Nephron (organoid): ENCODE results near the gene ARHGEF28.

Experiments
- H3K27ac Mint-ChIP-seq, 3 experiments: 2 replicates each; pipeline ENCODE4 v1.8.0; 2020; ENCODE audit warnings: mixed read lengths in 3 of 3, mild to moderate bottlenecking in 2 of 3, moderate library complexity in 1 of 3
- H3K27me3 Mint-ChIP-seq: 2 replicates; pipeline ENCODE4 v1.8.0; 2021; ENCODE audit warnings: low read depth, mild to moderate bottlenecking, moderate library complexity, mixed read lengths
- H3K36me3 Mint-ChIP-seq: 2 replicates; pipeline ENCODE4 v1.8.0; 2020; ENCODE audit warnings: low read depth, mixed read lengths
- H3K4me1 Mint-ChIP-seq: 2 replicates; pipeline ENCODE4 v1.8.0; 2020; ENCODE audit warnings: mixed read lengths
- H3K4me3 Mint-ChIP-seq, 3 experiments: 2 replicates each; pipeline ENCODE4 v1.8.0; 2020; ENCODE audit warnings: mild to moderate bottlenecking in 3 of 3, mixed read lengths in 3 of 3, moderate library complexity in 2 of 3
- H3K9me3 Mint-ChIP-seq: 2 replicates; pipeline ENCODE4 v1.8.0; 2020; ENCODE audit warnings: mixed read lengths
- CTCF ChIP-seq, 3 experiments: fragments of 200-600 bp; sonication (generic); IDR thresholded peaks; one replicate each; pipeline ENCODE4 v1.5.0; 2021; ENCODE audit warnings: antibody characterized with exemption in 3 of 3; ENCODE audit not compliant: unreplicated experiment in 3 of 3

Gene ARHGEF28

GRCh38 chr5:73757416-73757815 is 131.4 kb downstream of the ARHGEF28 start:
- H3K4me1 Mint-ChIP-seq = peaks cover 5% of the 10 kb centered on the region
- H3K9me3 Mint-ChIP-seq = no peaks in the 10 kb centered on the region
- H3K36me3 Mint-ChIP-seq = no peaks in the 10 kb centered on the region
- H3K4me3 Mint-ChIP-seq = no peak overlapping the region
- no peak for TF ChIP-seq CTCF (IDR thresholded peaks at IDR 0.05; ENCODE audit: unreplicated experiment in 3 of 3)
- no peaks in the 10 kb centered on the region for H3K27me3 Mint-ChIP-seq
- H3K27ac Mint-ChIP-seq = no peak overlapping the region

GRCh38 chr5:73759771-73760170 is 133.8 kb downstream of the ARHGEF28 start:
- no peak for TF ChIP-seq CTCF (IDR thresholded peaks at IDR 0.05; ENCODE audit: unreplicated experiment in 3 of 3)
- H3K4me3 Mint-ChIP-seq = no peak overlapping the region
- peaks cover 3% of the 10 kb centered on the region for H3K27me3 Mint-ChIP-seq
- H3K36me3 Mint-ChIP-seq = no peaks in the 10 kb centered on the region
- H3K4me1 Mint-ChIP-seq = peaks cover 5% of the 10 kb centered on the region
- peak overlapping the region in 1 of 3 experiments; percentile 27 for H3K27ac Mint-ChIP-seq
- no peaks in the 10 kb centered on the region for H3K9me3 Mint-ChIP-seq

- Mint-ChIP-seq H3K36me3 (peaks cover 4% of the 10 kb centered on the region), H3K27me3 (peaks cover 3% of the 10 kb centered on the region), H3K4me3 (no peak overlapping the region), H3K27ac (no peak overlapping the region), H3K9me3 (peaks cover 14% of the 10 kb centered on the region), H3K4me1 (peaks cover 5% of the 10 kb centered on the region)
- TF ChIP-seq CTCF (IDR thresholded peaks at IDR 0.05; ENCODE audit: unreplicated experiment in 3 of 3) = no peak
Measured at GRCh38 chr5:73763300-73764032, 137.5 kb downstream of the ARHGEF28 start.

- Mint-ChIP-seq H3K4me3 (no peak overlapping the region), H3K27ac (no peak overlapping the region), H3K9me3 (peaks cover 22% of the 10 kb centered on the region), H3K36me3 (peaks cover 11% of the 10 kb centered on the region), H3K27me3 (peaks cover 3% of the 10 kb centered on the region), H3K4me1 (peaks cover 5% of the 10 kb centered on the region)
- TF ChIP-seq CTCF (IDR thresholded peaks at IDR 0.05; ENCODE audit: unreplicated experiment in 3 of 3) = no peak
Measured at GRCh38 chr5:73764586-73764985, 138.6 kb downstream of the ARHGEF28 start.

GRCh38 chr5:73764996-73765395 is 139.0 kb downstream of the ARHGEF28 start:
- peaks cover 1% of the 10 kb centered on the region for H3K4me1 Mint-ChIP-seq
- H3K27me3 Mint-ChIP-seq = peaks cover 3% of the 10 kb centered on the region
- no peak overlapping the region for H3K4me3 Mint-ChIP-seq
- H3K9me3 Mint-ChIP-seq = peaks cover 22% of the 10 kb centered on the region
- H3K36me3 Mint-ChIP-seq = peaks cover 11% of the 10 kb centered on the region
- no peak overlapping the region for H3K27ac Mint-ChIP-seq
- no peak for TF ChIP-seq CTCF (IDR thresholded peaks at IDR 0.05; ENCODE audit: unreplicated experiment in 3 of 3)

- no peak for TF ChIP-seq CTCF (IDR thresholded peaks at IDR 0.05; ENCODE audit: unreplicated experiment in 3 of 3)
- peaks cover 9% of the 10 kb centered on the region for H3K4me1 Mint-ChIP-seq
- H3K27me3 Mint-ChIP-seq = peaks cover 3% of the 10 kb centered on the region
- peaks cover 11% of the 10 kb centered on the region for H3K36me3 Mint-ChIP-seq
- H3K9me3 Mint-ChIP-seq = peaks cover 28% of the 10 kb centered on the region
- no peak overlapping the region for H3K4me3 Mint-ChIP-seq
- no peak overlapping the region for H3K27ac Mint-ChIP-seq
Measured at GRCh38 chr5:73766902-73767301, 140.9 kb downstream of the ARHGEF28 start.
